ENCODE data around the gene RPL38.

RPL38 gene

GRCh38 chr17:74224959-74225725 is 21.7 kb downstream of the RPL38 start:
- no peak overlapping the region for H3K4me3 ChIP-seq (ENCODE audit: low read depth, low read length)
- TF ChIP-seq, protein P1, sequence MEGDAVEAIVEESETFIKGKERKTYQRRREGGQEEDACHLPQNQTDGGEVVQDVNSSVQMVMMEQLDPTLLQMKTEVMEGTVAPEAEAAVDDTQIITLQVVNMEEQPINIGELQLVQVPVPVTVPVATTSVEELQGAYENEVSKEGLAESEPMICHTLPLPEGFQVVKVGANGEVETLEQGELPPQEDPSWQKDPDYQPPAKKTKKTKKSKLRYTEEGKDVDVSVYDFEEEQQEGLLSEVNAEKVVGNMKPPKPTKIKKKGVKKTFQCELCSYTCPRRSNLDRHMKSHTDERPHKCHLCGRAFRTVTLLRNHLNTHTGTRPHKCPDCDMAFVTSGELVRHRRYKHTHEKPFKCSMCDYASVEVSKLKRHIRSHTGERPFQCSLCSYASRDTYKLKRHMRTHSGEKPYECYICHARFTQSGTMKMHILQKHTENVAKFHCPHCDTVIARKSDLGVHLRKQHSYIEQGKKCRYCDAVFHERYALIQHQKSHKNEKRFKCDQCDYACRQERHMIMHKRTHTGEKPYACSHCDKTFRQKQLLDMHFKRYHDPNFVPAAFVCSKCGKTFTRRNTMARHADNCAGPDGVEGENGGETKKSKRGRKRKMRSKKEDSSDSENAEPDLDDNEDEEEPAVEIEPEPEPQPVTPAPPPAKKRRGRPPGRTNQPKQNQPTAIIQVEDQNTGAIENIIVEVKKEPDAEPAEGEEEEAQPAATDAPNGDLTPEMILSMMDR (IDR thresholded peaks at IDR 0.05; ENCODE audit: insufficient read depth, low read depth, low read length, missing control alignments) = no peak
- no peak for DNase-seq (ENCODE audit: low read depth)

- DNase-seq (ENCODE audit: low read depth) = no peak
- TF ChIP-seq, protein P1 (IDR thresholded peaks at IDR 0.05; ENCODE audit: insufficient read depth, low read depth, low read length, missing control alignments) = no peak
- no peak overlapping the region for H3K4me3 ChIP-seq (ENCODE audit: low read depth, low read length)
These were observed 22.8 kb downstream of the RPL38 start for GRCh38 chr17:74226252-74226651.

DNA sequence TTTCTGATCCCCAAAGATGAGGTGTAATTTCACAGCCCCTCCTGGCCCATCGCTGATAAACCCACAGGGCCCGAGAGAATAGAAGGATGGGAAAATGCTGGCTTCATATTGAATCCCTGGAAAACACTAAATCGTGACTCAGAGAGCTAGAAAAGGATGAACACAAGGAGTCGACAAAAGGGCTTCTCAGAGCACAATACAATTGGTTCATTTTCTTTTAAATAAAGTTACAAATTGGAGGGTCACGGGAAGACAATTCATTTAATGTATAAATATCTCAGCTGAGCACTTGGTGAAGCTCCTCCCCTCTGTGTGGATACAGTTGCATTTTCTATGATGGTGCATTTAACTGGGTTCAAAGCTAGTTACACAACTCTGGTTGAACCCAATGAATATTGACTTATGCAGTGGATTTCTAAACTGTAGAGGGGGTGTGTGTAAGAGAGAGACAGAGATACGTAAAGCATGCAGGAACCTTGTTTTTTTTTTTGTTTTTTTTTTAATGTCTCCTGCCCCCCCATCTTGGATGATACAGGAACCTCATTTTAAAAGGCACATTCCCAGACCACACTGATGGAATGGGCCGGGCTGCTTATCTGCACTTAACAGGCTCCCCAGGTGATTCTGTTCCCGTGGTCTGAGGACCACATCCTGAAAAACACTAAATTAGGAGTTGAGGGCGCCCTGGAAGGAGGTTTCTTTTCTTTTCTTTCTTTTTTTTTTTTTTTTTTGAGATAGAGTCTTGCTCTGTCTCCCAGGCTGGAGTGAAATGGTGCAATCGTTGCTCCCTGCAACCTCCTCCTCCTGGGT is 24.0 kb downstream of the RPL38 start:
- no peak for DNase-seq (ENCODE audit: low read depth)
- no peak overlapping the region for H3K4me3 ChIP-seq (ENCODE audit: low read depth, low read length)
- TF ChIP-seq, protein P1 (IDR thresholded peaks at IDR 0.05; ENCODE audit: insufficient read depth, low read depth, low read length, missing control alignments) = no peak

- no peak overlapping the region for H3K4me3 ChIP-seq (ENCODE audit: low read depth, low read length)
- DNase-seq (ENCODE audit: low read depth) = no peak
- TF ChIP-seq, protein P1 (IDR thresholded peaks at IDR 0.05; ENCODE audit: insufficient read depth, low read depth, low read length, missing control alignments) = no peak
These were observed 25.0 kb downstream of the RPL38 start for GRCh38 chr17:74228306-74228978.

DNA sequence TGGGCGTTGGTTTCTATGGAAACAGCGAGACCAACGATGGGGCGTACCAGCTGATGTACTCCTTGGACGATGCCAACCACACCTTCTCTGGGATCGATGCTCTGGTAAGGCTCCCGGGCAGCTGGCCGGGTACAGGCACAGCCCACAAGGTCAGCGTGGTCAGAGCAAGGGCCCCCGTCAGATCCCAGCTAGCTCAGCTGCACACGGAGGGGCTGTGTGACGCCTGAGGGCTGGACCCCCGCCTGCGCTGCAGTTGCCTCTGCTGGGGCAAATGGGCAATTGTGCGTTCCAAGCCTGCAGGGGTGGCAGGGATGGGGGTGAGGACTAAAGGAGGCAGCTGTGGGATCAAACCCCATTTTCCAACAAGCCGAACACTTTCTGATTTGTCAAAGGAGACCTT is 27.4 kb downstream of the RPL38 start:
- no peak for DNase-seq (ENCODE audit: low read depth)
- no peak overlapping the region for H3K4me3 ChIP-seq (ENCODE audit: low read depth, low read length)
- TF ChIP-seq, protein P1 (IDR thresholded peaks at IDR 0.05; ENCODE audit: insufficient read depth, low read depth, low read length, missing control alignments) = no peak

DNA sequence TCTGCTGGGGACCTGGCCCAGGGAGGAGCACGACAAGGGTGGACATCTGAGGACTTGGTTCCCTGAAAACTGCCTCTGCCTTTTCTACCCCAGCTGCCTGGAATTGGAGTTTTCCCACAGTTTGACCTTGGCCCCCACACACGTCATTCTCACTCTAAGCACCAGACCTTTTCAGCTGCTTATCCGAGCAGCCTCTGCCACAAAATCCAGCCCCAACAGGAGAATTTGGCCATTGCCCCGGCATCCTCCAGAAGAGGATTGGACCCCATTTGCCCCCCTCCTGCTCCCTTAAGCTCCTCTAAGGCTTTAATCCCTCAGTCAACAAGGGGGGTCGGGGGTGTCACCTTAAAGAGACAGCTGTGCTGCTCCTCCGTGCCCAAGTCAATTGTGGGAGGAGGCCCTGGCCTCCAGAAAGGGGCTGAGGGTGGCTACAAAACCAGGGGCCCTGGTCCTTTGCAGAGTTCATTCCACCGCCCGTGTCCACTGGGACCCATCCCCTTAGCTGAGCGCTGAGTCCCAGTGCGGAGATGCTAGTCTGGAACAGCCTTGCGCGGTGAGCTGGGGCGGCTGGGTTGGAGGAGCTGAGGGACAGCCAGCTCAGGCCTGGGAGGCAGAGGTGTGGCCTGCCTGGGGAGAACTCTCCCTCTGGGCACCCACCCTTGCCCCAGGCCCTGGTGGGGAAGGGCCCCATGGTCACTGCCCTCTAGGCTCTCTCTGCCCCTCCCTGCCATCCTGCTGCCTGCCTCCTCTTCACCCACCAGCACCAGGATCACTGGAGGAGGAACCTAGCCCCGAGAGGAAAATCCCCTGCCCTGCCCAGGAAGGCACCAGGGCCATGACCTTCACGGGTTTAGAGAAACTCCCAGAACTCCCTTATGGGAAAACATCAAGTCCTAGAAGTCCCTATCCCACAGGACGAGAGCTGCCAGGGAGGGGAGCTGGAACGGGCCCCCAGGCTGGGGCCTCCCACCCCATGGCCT is 28.7 kb downstream of the RPL38 start:
- TF ChIP-seq, protein P1 (IDR thresholded peaks at IDR 0.05; ENCODE audit: insufficient read depth, low read depth, low read length, missing control alignments) = no peak
- no peak for DNase-seq (ENCODE audit: low read depth)
- no peak overlapping the region for H3K4me3 ChIP-seq (ENCODE audit: low read depth, low read length)
